Pancreas (tissue), 10 donors: Measurements from ENCODE around the gene FCRL2. TPM values are rescaled to one million over a fixed set of nuclear protein-coding genes. Genes with fewer than 3 reads are reported as not detected.
"Not testable (repeated sequence)": the region's sequence is repeated elsewhere in the genome, so short reads cannot be mapped to it uniquely, and the experiment has no call there.

Experiments
- ATAC-seq, 4 donors: fragments of 200-7000 bp; cut with Tn5 transposase; one replicate each; pipeline versions ENCODE4 v1.8.0 to v1.9.1; 2020; ENCODE audit warnings: mild to moderate bottlenecking in 4 of 4, moderate library complexity in 4 of 4
- DNase-seq, 6 donors: peaks; one replicate each; pipeline ENCODE4 v3.0.0-alpha.2; 2020
- FAIRE-seq: peaks from 2 replicates; lab custom pipeline; 2012; peaks lifted over from hg19 to GRCh38; lab: Jason Lieb, UNC
- H3K27ac ChIP-seq, 4 donors: fragments of 200-600 bp; sonication (generic); 1 replicate in 3 of 4; 2 replicates in 1 of 4; pipeline versions ENCODE4 v1.5.0 to v1.8.0; 2020
- H3K27me3 ChIP-seq, 4 donors: fragments of 200-600 bp; one replicate each; pipeline ENCODE4 v1.8.0; 2021
- H3K36me3 ChIP-seq, 3 donors: fragments of 200-600 bp; sonication (generic) in 1 of 3; one replicate each; pipeline versions ENCODE4 v1.5.0 to v1.8.0; 2020 to 2021
- H3K4me1 ChIP-seq, 3 donors: fragments of 200-600 bp; one replicate each; pipeline ENCODE4 v1.8.0; 2021
- H3K4me3 ChIP-seq, 4 donors: fragments of 200-600 bp; sonication (generic) in 2 of 4; one replicate each; pipeline versions ENCODE4 v1.5.0 to v1.8.0; 2020 to 2021
- H3K9me3 ChIP-seq, 4 donors: fragments of 200-600 bp; one replicate each; pipeline ENCODE4 v1.8.0; 2021
- WGBS, 2 donors: extraction: QIAGEN DNeasy Blood & Tissue Kit; methylation state at CpG; one replicate each; pipeline ENCODE4 v1.1.7; 2013; 5-methylcytosine and 5-hydroxymethylcytosine counted together
- intact Hi-C, 3 donors: fragments of 100-400 bp; cut with DNase I; formaldehyde crosslinking; loops; one replicate each; pipeline versions ENCODE4 v1.11.1 to v1.14.2; 2022
- polyA plus RNA-seq, 2 donors: library from polyadenylated mRNA; stranded (reverse); fragments of 200-250 nt; gene quantifications; one replicate each; pipeline ENCODE4 v1.2.3, GENCODE V29; 2013
- total RNA-seq, 6 donors: library from RNA; stranded (reverse); fragmentation: NEBNext Ultra II Directional in 4 of 6; extraction: Animal tissue kit (Norgen Biotek cat#: 25700) in 4 of 6; gene quantifications; one replicate each; pipeline versions ENCODE4 v1.2.1 to v1.2.4, GENCODE V29; 2021 to 2023
- TF ChIP-seq, protein P1 (sequence below), 4 donors: fragments of 200-600 bp; sonication (generic) in 3 of 4; IDR thresholded peaks; one replicate each; pipeline versions ENCODE4 v1.5.0 to v1.8.0; 2021; ENCODE audit warnings: antibody characterized with exemption in 4 of 4
- donor health status: healthy with polysubstance abuse.
- donor health status: DM: no; HTN: no; CAD: no; lungs with moderate emphysema.
- donor health status: DM: no; HTN: no; CAD: no.
- donor health status: control.
- donor health status: control.
- donor health status: Bipolar disorder and iron deficiency.
- donor health status: DM: yes; HTN: yes; CAD: no.
- donor health status: DM: no; HTN: no; CAD: no.
- donor health status: DM: no; HTN: no; CAD: no.
- donor health status: DM: yes; HTN: yes; CAD: no.

The FCRL2 gene
- total and polyA plus RNA-seq, 8 donors = 0.07 TPM; not detected in 7

DNA sequence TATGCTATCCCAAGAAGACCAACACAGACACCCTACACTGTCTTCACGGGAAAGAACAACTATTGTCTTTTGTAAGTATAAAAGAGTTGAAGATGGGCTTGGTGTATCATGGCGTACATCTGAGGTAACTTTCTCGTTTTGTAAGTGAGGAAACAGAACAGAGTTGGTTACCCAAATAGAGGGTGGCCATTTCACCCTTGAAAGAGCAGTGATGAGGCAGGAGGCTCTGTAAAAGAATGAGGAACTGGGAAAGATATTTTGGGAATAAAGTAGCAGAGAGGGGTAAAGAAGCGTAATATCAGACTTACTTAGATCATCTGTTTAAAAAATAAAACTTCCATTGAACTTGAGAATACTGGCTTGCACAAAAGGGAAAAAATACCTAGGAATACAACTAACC, 18.9 kb downstream of the FCRL2 start:
- 63 to 81% methylated on average over 4 of the region's 4 CpGs for WGBS, 2 donors

DNA sequence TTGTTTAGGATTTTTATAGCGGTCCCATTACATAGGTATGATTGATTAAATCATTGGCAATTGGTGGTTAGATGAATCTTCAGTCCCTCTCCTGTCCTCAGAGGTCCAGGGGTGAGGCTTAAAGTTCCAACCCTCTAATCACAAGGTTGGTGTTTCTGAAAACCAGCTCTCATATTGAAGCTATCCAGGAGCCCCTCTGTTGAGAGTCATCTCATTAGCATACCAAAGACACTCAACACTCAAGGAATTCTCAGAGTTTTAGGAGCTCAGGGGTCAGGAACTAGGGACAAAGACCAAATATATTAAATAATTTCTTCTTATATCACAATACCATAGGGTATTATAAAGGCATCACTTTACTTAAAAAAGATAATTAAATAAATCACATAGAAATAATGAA, 23.3 kb downstream of the FCRL2 start:
- no peak for FAIRE-seq
- 40 to 58% methylated on average over 1 of the region's 1 CpG for WGBS, 2 donors
- Histone ChIP-seq H3K9me3 (no peaks in the 10 kb centered on the region), H3K27ac (no peak overlapping the region), H3K36me3 (no peaks in the 10 kb centered on the region), H3K4me1 (no peaks in the 10 kb centered on the region), H3K27me3 (no peaks in the 10 kb centered on the region), H3K4me3 (no peak overlapping the region)
- no peak for DNase-seq
- TF ChIP-seq, protein P1, sequence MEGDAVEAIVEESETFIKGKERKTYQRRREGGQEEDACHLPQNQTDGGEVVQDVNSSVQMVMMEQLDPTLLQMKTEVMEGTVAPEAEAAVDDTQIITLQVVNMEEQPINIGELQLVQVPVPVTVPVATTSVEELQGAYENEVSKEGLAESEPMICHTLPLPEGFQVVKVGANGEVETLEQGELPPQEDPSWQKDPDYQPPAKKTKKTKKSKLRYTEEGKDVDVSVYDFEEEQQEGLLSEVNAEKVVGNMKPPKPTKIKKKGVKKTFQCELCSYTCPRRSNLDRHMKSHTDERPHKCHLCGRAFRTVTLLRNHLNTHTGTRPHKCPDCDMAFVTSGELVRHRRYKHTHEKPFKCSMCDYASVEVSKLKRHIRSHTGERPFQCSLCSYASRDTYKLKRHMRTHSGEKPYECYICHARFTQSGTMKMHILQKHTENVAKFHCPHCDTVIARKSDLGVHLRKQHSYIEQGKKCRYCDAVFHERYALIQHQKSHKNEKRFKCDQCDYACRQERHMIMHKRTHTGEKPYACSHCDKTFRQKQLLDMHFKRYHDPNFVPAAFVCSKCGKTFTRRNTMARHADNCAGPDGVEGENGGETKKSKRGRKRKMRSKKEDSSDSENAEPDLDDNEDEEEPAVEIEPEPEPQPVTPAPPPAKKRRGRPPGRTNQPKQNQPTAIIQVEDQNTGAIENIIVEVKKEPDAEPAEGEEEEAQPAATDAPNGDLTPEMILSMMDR (IDR thresholded peaks at IDR 0.05) = no peak
- ATAC-seq = no peak
- intact Hi-C loops = no loop called here

More for the DNA sequence above, 18.9 kb downstream of the FCRL2 start:
- FAIRE-seq (no peak), DNase-seq (no peak), ATAC-seq (no peak)
- TF ChIP-seq, protein P1 (IDR thresholded peaks at IDR 0.05) = no peak
- intact Hi-C loops = no loop called here
- H3K27ac ChIP-seq = no peak overlapping the region
- H3K4me3 ChIP-seq = no peak overlapping the region
- no peaks in the 10 kb centered on the region for H3K36me3 ChIP-seq
- no peaks in the 10 kb centered on the region for H3K27me3 ChIP-seq
- no peaks in the 10 kb centered on the region for H3K4me1 ChIP-seq
- no peaks in the 10 kb centered on the region for H3K9me3 ChIP-seq

DNA sequence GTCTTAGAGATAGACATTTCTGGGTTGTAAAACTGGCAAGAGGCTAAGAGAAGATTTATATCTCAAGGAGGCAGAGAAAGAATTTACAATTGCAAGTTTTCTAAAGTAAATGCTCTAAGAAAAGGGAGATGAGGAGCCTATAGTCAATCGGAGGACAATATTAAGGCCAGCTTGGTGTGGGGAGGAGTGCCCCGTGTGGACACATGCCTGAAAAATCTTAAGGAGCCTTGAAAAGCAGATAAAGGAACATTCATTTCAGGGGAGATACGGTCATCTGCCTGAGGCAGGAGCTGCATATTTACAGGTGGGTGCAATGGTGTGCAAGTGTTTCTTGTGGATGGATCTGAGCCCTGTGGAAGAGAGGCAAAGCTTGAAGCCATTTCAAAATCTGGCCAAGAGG, 25.6 kb downstream of the FCRL2 start:
- 25 to 41% methylated on average over 3 of the region's 3 CpGs for WGBS, 2 donors
- TF ChIP-seq, protein P1 (IDR thresholded peaks at IDR 0.05) = no peak
- no peak for FAIRE-seq

DNA sequence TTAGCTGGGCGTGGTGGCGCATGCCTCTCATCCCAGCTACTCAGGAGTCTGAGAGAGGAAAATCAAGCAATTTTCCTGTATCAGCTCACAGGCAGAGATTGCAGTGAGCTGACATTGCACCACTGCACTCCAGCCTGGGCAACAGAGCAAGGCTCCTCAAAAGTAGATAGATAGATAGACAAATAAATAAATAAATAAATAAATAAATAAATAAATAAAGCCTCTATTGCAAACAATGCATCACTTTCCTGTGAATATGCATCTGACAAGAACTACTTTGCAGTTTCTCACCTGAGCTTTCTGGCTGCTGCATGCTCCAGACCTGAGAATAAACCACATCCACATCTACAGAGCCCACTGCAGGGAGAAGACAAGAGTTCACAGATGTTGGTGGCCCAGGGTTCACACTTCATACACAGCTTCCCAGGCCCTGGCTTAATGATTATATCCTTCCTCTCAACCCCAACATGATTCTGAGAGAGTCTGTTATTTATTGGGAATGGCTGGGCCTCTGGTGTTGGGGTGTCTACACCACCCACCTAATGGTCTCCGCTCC, 28.6 kb downstream of the FCRL2 start:
- no peaks in the 10 kb centered on the region for H3K4me1 ChIP-seq
- FAIRE-seq = no peak
- peaks cover 0 to 2% (median 0%) of the 10 kb centered on the region in 4 donors for H3K27me3 ChIP-seq
- no peak for DNase-seq
- TF ChIP-seq, protein P1 (IDR thresholded peaks at IDR 0.05) = no peak
- H3K9me3 ChIP-seq = no peaks in the 10 kb centered on the region
- intact Hi-C loops = no loop called here
- no peak overlapping the region for H3K4me3 ChIP-seq
- 80 to 98% methylated on average over 3 of the region's 3 CpGs for WGBS, 2 donors
- no peak for ATAC-seq
- no peak overlapping the region for H3K27ac ChIP-seq
- no peaks in the 10 kb centered on the region for H3K36me3 ChIP-seq

More for the DNA sequence above, 25.6 kb downstream of the FCRL2 start:
- DNase-seq (no peak), ATAC-seq (no peak)
- H3K4me3 ChIP-seq = no peak overlapping the region
- no peaks in the 10 kb centered on the region for H3K9me3 ChIP-seq
- H3K4me1 ChIP-seq = no peaks in the 10 kb centered on the region
- intact Hi-C loops = no loop called here
- no peaks in the 10 kb centered on the region for H3K27me3 ChIP-seq
- H3K27ac ChIP-seq = no peak overlapping the region
- H3K36me3 ChIP-seq = no peaks in the 10 kb centered on the region

DNA sequence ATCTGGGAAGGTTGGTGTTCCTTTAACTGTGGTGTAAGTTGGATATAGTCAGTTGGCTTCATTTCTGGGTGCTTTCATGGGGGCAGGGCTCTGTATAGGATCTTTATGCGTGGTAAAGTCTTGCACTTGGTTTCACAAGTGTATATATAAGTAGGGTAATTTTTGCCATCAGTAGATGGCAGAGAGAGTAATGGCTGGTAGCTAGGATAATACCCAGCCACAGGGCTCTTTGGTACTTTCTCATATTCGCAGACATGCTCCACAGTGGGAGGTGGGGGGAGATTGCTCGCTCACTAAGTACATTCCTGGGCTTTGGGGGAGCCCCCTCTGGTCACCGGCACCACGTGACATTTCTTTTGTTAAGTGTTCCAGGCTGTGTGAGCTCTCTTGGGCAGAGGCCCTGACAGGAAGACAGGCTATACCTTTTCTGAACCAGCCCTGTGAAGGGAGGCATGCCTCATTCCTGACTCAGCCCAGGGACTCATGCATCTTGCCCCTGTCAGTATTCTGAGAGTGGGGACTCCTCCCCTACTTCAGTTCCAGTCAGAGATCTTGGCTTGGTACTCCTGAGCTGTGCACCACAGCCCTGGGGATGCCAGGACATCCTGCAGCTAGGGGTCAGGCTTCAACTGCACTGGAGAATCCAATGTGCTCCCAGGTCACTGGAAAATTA, 37.6 kb downstream of the FCRL2 start:
- DNase-seq = no peak
- WGBS, 2 donors = 38 to 43% methylated on average over 5 of the region's 5 CpGs
- Histone ChIP-seq H3K36me3 (no peaks in the 10 kb centered on the region), H3K4me1 (no peaks in the 10 kb centered on the region), H3K4me3 (no peak overlapping the region), H3K9me3 (no peaks in the 10 kb centered on the region), H3K27ac (no peak overlapping the region), H3K27me3 (peaks cover 0 to 2% (median 0%) of the 10 kb centered on the region in 4 donors)
- intact Hi-C loops = no loop called here
- TF ChIP-seq, protein P1 (IDR thresholded peaks at IDR 0.05) = no peak
- no peak for ATAC-seq
- no peak for FAIRE-seq

DNA sequence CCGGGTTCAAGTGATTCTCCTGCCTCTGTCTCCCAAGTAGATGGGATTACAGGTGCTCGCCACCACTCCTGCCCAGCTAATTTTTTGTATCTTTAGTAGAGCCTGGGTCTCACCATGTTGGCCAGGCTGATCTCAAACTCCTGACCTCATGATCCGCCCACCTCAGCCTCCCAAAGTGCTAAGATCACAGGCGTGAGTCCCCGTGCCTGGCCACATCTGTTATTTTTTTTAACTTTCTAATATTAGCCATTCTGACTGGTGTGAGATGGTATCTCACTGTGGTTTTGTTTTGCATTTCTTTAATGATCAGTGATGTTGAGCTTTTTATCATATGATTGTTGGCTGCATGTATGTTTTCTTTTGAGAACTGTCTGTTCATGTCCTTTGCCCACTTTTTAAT, 40.9 kb downstream of the FCRL2 start:
- FAIRE-seq, H3K4me1 ChIP-seq, H3K27me3 ChIP-seq, intact Hi-C loops, H3K27ac ChIP-seq, H3K4me3 ChIP-seq, ATAC-seq, DNase-seq, H3K36me3 ChIP-seq, H3K9me3 ChIP-seq: not testable (repeated sequence)
- WGBS, 2 donors = 68 to 77% methylated on average over 5 of the region's 5 CpGs
